ENCODE measurements around the gene TLR3. TPM values are rescaled to one million over a fixed set of nuclear protein-coding genes. Genes with fewer than 3 reads are reported as not detected.

The TLR3 gene
- polyA plus RNA-seq, 3 donors = 0.09 TPM; not detected in 2

DNA sequence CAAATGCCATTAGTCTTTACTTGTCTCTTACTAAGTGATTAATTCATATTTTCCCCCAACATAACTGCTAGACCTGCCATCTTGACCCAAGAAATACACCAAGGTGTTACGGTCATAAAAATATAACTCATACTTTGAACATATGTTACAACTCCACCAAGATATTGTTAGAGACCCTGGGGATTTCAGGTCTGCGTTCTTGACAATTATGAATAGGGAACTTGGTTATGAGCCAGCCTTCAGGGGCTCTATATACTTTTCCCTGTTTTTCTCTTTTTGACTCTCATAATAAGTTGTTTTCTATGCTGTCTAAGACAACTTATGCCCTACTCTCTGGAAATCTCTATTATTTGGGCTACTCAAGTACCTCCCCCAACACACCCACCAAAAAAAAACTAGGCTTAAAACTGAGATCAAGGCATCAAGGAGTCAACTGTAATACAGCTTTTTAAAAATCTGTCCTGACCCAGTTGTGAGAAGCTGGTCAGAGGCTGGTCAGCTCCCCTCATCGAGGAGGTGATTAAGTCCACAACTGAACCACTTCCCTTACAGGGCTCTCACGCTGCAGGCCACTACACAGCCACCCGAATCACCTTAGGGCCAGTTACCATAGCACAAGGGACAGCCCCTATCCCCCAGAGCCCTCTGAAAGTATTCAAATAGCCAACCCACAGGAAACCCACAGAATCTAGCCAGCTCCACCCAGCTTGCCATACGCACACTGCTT is 10.5 kb upstream of the TLR3 start:
- H3K9ac ChIP-seq (ENCODE audit: insufficient read depth, low read length, poor library complexity, severe bottlenecking) = no peak overlapping the region
- no peaks in the 10 kb centered on the region for H4K20me1 ChIP-seq (ENCODE audit: insufficient read depth, low read length)
- H3K9me3 ChIP-seq (replicated peaks in 1 of 2; ENCODE audit: control insufficient read depth in 1 of 2, insufficient read depth in 1 of 2, low read length in 2 of 2) = peaks cover 0 to 3% of the 10 kb centered on the region in 2 donors
- Mint-ChIP-seq H3K27me3 (ENCODE audit: low read depth in 3 of 3) (peaks cover 2 to 13% (median 9%) of the 10 kb centered on the region in 3 donors), H3K4me3 (peak overlapping the region in 1 of 2 donors; percentile 22), H3K4me1 (peaks cover 8% of the 10 kb centered on the region), H3K27ac (peak overlapping the region in 1 of 7 donors; percentile 60), H3K9me3 (peaks cover 6 to 13% (median 8%) of the 10 kb centered on the region in 7 donors), H3K36me3 (no peaks in the 10 kb centered on the region)
- intact Hi-C loops (cut with micrococcal nuclease) = no loop called here
- H2AFZ ChIP-seq (ENCODE audit: insufficient read depth, low read depth, low read length, poor library complexity, severe bottlenecking) = peak overlapping the region; percentile 42
- peaks cover 0 to 8% of the 10 kb centered on the region in 2 donors for H3K4me1 ChIP-seq (ENCODE audit: control insufficient read depth in 1 of 2, insufficient read depth in 2 of 2, low read length in 2 of 2)
- H3K36me3 ChIP-seq (replicated peaks in 1 of 2; ENCODE audit: control insufficient read depth in 1 of 2, insufficient read depth in 2 of 2, low read length in 2 of 2) = no peaks in the 10 kb centered on the region
- no peak overlapping the region for H3K4me3 ChIP-seq (replicated peaks in 1 of 3; ENCODE audit: low read depth in 2 of 3, low read length in 3 of 3)
- no peaks in the 10 kb centered on the region for H3K79me2 ChIP-seq (ENCODE audit: insufficient read depth, low read length)
- no peaks in the 10 kb centered on the region for H3K27me3 ChIP-seq (ENCODE audit: control insufficient read depth in 2 of 2, insufficient read depth in 2 of 2, low read length in 2 of 2)
- no peak for TF ChIP-seq CTCF (IDR thresholded peaks at IDR 0.05)
- H3K27ac ChIP-seq (ENCODE audit: low read depth in 1 of 2, low read length in 2 of 2) = no peak overlapping the region
- no peak overlapping the region for H3K4me2 ChIP-seq (replicated peaks; ENCODE audit: extremely low read depth, low read length, poor library complexity, severe bottlenecking)
- DNase-seq = peak in 1 of 3 donors; percentile 7
- WGBS (ENCODE audit: insufficient coverage) = 2% methylated on average over 4 of the region's 6 CpGs

DNA sequence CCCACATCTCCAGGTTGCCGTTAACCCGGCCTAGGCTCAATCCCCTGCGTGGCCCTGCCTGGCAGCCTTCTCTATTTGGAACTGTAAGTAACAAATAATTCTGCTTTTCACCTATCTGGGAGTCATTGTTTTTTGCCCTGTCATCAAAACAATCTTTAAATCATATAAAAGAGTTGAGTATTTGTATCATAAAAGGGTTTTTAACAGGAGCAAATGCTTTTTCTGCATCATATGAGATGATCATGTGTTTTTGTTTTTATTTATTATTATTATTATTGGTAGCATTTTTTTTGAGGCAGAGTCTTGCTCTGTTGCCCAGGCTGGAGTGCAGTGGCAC is 10.0 kb upstream of the TLR3 start:
- intact Hi-C loops (cut with micrococcal nuclease) = no loop called here
- no peak for TF ChIP-seq CTCF (IDR thresholded peaks at IDR 0.05)
- Histone ChIP-seq H3K9ac (ENCODE audit: insufficient read depth, low read length, poor library complexity, severe bottlenecking) (no peak overlapping the region), H3K27me3 (ENCODE audit: control insufficient read depth in 2 of 2, insufficient read depth in 2 of 2, low read length in 2 of 2) (no peaks in the 10 kb centered on the region), H3K4me2 (replicated peaks; ENCODE audit: extremely low read depth, low read length, poor library complexity, severe bottlenecking) (no peak overlapping the region), H3K4me1 (ENCODE audit: control insufficient read depth in 1 of 2, insufficient read depth in 2 of 2, low read length in 2 of 2) (peaks cover 0 to 8% of the 10 kb centered on the region in 2 donors), H4K20me1 (ENCODE audit: insufficient read depth, low read length) (no peaks in the 10 kb centered on the region), H3K27ac (ENCODE audit: low read depth in 1 of 2, low read length in 2 of 2) (no peak overlapping the region), H3K36me3 (replicated peaks in 1 of 2; ENCODE audit: control insufficient read depth in 1 of 2, insufficient read depth in 2 of 2, low read length in 2 of 2) (no peaks in the 10 kb centered on the region), H3K79me2 (ENCODE audit: insufficient read depth, low read length) (no peaks in the 10 kb centered on the region), H2AFZ (ENCODE audit: insufficient read depth, low read depth, low read length, poor library complexity, severe bottlenecking) (peak overlapping the region; percentile 42), H3K9me3 (replicated peaks in 1 of 2; ENCODE audit: control insufficient read depth in 1 of 2, insufficient read depth in 1 of 2, low read length in 2 of 2) (peaks cover 0 to 3% of the 10 kb centered on the region in 2 donors), H3K4me3 (replicated peaks in 1 of 3; ENCODE audit: low read depth in 2 of 3, low read length in 3 of 3) (no peak overlapping the region)
- H3K4me3 Mint-ChIP-seq = no peak overlapping the region
- no peaks in the 10 kb centered on the region for H3K36me3 Mint-ChIP-seq
- H3K4me1 Mint-ChIP-seq = peaks cover 8% of the 10 kb centered on the region
- peaks cover 2 to 11% (median 9%) of the 10 kb centered on the region in 3 donors for H3K27me3 Mint-ChIP-seq (ENCODE audit: low read depth in 3 of 3)
- 0% methylated on average over 3 of the region's 3 CpGs for WGBS (ENCODE audit: insufficient coverage)
- H3K27ac Mint-ChIP-seq = peak overlapping the region in 1 of 7 donors; percentile 60
- peaks cover 6 to 13% (median 8%) of the 10 kb centered on the region in 7 donors for H3K9me3 Mint-ChIP-seq
- DNase-seq = no peak
